HEK293 (cell line): ENCODE data around the gene PODN.

Experiments used
- CTCF ChIA-PET: fragments of 350-600 bp; formaldehyde crosslinking; extraction: SDS; loops from one replicate; lab custom pipeline; 2021; ENCODE audit warnings: antibody characterized with exemption; lab: Yijun Ruan, JAX
- POLR2A ChIA-PET: fragments of 300-600 bp; formaldehyde crosslinking; extraction: SDS; loops from one replicate; lab custom pipeline; 2020; ENCODE audit warnings: antibody characterized with exemption, inconsistent platforms; lab: Yijun Ruan, JAX
- H3K27ac ChIP-seq: fragments of 200-500 bp; sonication (Bioruptor generic); 2 replicates; pipeline ENCODE4 v1.5.1; 2014; ENCODE audit warnings: low read depth, low read length, control low read depth, inconsistent platforms; ENCODE audit errors: extremely low read depth
- H3K36me3 ChIP-seq, 2 experiments: fragments of 200-500 bp in 1 of 2; sonication (Bioruptor generic) in 1 of 2; 1 replicate in 1 of 2; 2 replicates in 1 of 2; pipeline ENCODE4 v1.5.1; 2014 to 2017; ENCODE audit warnings: inconsistent platforms in 2 of 2, low read length in 2 of 2; ENCODE audit not compliant: control insufficient read depth in 2 of 2, insufficient read depth in 1 of 2
- H3K4me1 ChIP-seq: fragments of 200-500 bp; sonication (Bioruptor generic); 2 replicates; pipeline ENCODE4 v1.5.1; 2014; ENCODE audit warnings: mild to moderate bottlenecking, low read length, inconsistent platforms; ENCODE audit not compliant: control insufficient read depth, insufficient read depth
- H3K4me3 ChIP-seq: 2 replicates; pipeline ENCODE4 v1.5.1; 2011; ENCODE audit warnings: low read depth, mild to moderate bottlenecking, control low read depth, low read length, moderate library complexity
- H3K9me3 ChIP-seq: fragments of 200-500 bp; sonication (Bioruptor generic); 2 replicates; pipeline ENCODE4 v1.5.1; 2014; ENCODE audit warnings: low read depth, low read length, inconsistent platforms; ENCODE audit not compliant: control insufficient read depth, insufficient read depth
- GFI1B ChIP-seq: fragments of 450-650 bp; formaldehyde crosslinking; IDR thresholded peaks from 2 replicates; pipeline ENCODE4 v1.5.1; 2016; ENCODE audit warnings: missing biosample characterization, missing genetic modification characterization
- GLIS2 ChIP-seq: fragments of 450-650 bp; formaldehyde crosslinking; IDR thresholded peaks from 2 replicates; pipeline ENCODE4 v1.5.1; 2016; ENCODE audit warnings: missing biosample characterization, missing genetic modification characterization
- KLF8 ChIP-seq: fragments of 450-650 bp; formaldehyde crosslinking; IDR thresholded peaks from 2 replicates; pipeline ENCODE4 v1.5.1; 2016; ENCODE audit warnings: missing biosample characterization, missing genetic modification characterization
- SALL2 ChIP-seq: fragments of 450-650 bp; formaldehyde crosslinking; IDR thresholded peaks from 2 replicates; pipeline ENCODE4 v1.5.0; 2017; ENCODE audit warnings: missing biosample characterization, mild to moderate bottlenecking, missing genetic modification characterization, borderline replicate concordance
- ZBTB20 ChIP-seq: fragments of 450-650 bp; formaldehyde crosslinking; IDR thresholded peaks from 2 replicates; pipeline ENCODE4 v1.5.1; 2016; ENCODE audit warnings: missing biosample characterization, missing genetic modification characterization
- ZNF157 ChIP-seq: fragments of 450-650 bp; formaldehyde crosslinking; IDR thresholded peaks from 2 replicates; pipeline ENCODE4 v1.5.1; 2016; ENCODE audit warnings: missing biosample characterization, missing genetic modification characterization
- ZNF169 ChIP-seq: fragments of 450-650 bp; formaldehyde crosslinking; IDR thresholded peaks from 2 replicates; pipeline ENCODE4 v1.5.1; 2016; ENCODE audit warnings: missing biosample characterization, missing genetic modification characterization
- ZNF2 ChIP-seq: fragments of 450-650 bp; formaldehyde crosslinking; IDR thresholded peaks from 2 replicates; pipeline ENCODE4 v1.5.1; 2016; ENCODE audit warnings: missing biosample characterization, missing genetic modification characterization
- ZNF324 ChIP-seq: fragments of 450-650 bp; formaldehyde crosslinking; IDR thresholded peaks from 2 replicates; pipeline ENCODE4 v1.5.1; 2016; ENCODE audit warnings: missing biosample characterization, missing genetic modification characterization
- ZNF341 ChIP-seq: fragments of 450-650 bp; formaldehyde crosslinking; IDR thresholded peaks from 2 replicates; pipeline ENCODE4; 2016; ENCODE audit warnings: low read depth, missing biosample characterization, missing genetic modification characterization
- ZNF433 ChIP-seq: fragments of 450-650 bp; formaldehyde crosslinking; IDR thresholded peaks from 2 replicates; pipeline ENCODE4 v1.5.1; 2016; ENCODE audit warnings: missing biosample characterization, missing genetic modification characterization, low read depth
- ZNF473 ChIP-seq: fragments of 450-650 bp; formaldehyde crosslinking; IDR thresholded peaks from 2 replicates; pipeline ENCODE4 v1.5.1; 2017; ENCODE audit warnings: missing biosample characterization, missing genetic modification characterization
- ZNF701 ChIP-seq: fragments of 450-650 bp; formaldehyde crosslinking; IDR thresholded peaks from 2 replicates; pipeline ENCODE4 v1.5.1; 2016; ENCODE audit warnings: missing biosample characterization, missing genetic modification characterization
- TF ChIP-seq, protein P1 (sequence below): fragments of 450-650 bp; formaldehyde crosslinking; IDR thresholded peaks from 2 replicates; pipeline ENCODE4 v1.5.1; 2016; ENCODE audit warnings: missing biosample characterization, missing genetic modification characterization, borderline replicate concordance
- TF ChIP-seq, protein P2 (sequence below): fragments of 450-650 bp; formaldehyde crosslinking; IDR thresholded peaks from 2 replicates; pipeline ENCODE4 v1.5.1; 2017; ENCODE audit warnings: missing biosample characterization, missing genetic modification characterization
- TF ChIP-seq, protein P3 (sequence below): fragments of 450-650 bp; formaldehyde crosslinking; IDR thresholded peaks from 2 replicates; pipeline ENCODE4 v1.5.1; 2016; ENCODE audit warnings: missing biosample characterization, missing genetic modification characterization
- TF ChIP-seq, protein P4 (sequence below): fragments of 450-650 bp; formaldehyde crosslinking; IDR thresholded peaks from 2 replicates; pipeline ENCODE4 v1.5.1; 2017; ENCODE audit warnings: missing biosample characterization, missing genetic modification characterization
- TF ChIP-seq, protein P5 (sequence below): fragments of 450-650 bp; formaldehyde crosslinking; IDR thresholded peaks from 2 replicates; pipeline ENCODE4 v1.5.1; 2016; ENCODE audit warnings: missing biosample characterization, missing genetic modification characterization
- TF ChIP-seq, protein P6 (sequence below): fragments of 450-650 bp; formaldehyde crosslinking; IDR thresholded peaks from 2 replicates; pipeline ENCODE4 v1.5.1; 2016; ENCODE audit warnings: missing biosample characterization, missing genetic modification characterization

PODN gene

DNA sequence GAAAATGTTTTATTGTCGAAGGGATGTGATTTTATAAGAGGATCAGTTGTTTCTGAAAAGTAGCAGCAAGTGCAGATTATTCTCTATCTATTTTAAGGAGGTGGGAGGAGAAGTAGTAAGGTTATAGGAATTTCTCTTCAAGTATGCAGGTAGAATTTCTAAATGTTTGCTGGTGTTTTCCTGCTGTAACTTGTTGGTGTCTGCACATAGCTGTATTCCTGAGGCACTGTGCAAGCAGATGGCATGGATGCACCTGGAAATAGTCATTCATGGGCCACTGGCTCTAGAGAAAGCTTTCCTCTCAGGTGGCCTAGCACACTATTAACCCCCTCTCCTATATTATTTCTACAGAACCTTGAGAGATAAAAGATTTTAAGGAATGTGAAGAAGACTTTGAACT lies 30.3 kb upstream of the PODN start:
- Histone ChIP-seq H3K36me3 (peaks cover 0 to 15% of the 10 kb centered on the region in 2 experiments; a peak in 2 of 3 replicates), H3K9me3 (no peaks in the 10 kb centered on the region), H3K27ac (no peak overlapping the region), H3K4me1 (no peaks in the 10 kb centered on the region), H3K4me3 (no peak overlapping the region)
- ChIA-PET CTCF (interaction anchor here (0.7 kb wide), 1 partner anchor 1989 kb away, joined by 3 read pairs; no protein-coding TSS in a partner anchor), POLR2A (no interaction called here)
- TF ChIP-seq ZBTB20 (tag by site-specific recombination): no peak
- no peak for TF ChIP-seq KLF8 (tag by site-specific recombination)
- no peak for TF ChIP-seq ZNF324 (tag by site-specific recombination)
- TF ChIP-seq, protein P1, sequence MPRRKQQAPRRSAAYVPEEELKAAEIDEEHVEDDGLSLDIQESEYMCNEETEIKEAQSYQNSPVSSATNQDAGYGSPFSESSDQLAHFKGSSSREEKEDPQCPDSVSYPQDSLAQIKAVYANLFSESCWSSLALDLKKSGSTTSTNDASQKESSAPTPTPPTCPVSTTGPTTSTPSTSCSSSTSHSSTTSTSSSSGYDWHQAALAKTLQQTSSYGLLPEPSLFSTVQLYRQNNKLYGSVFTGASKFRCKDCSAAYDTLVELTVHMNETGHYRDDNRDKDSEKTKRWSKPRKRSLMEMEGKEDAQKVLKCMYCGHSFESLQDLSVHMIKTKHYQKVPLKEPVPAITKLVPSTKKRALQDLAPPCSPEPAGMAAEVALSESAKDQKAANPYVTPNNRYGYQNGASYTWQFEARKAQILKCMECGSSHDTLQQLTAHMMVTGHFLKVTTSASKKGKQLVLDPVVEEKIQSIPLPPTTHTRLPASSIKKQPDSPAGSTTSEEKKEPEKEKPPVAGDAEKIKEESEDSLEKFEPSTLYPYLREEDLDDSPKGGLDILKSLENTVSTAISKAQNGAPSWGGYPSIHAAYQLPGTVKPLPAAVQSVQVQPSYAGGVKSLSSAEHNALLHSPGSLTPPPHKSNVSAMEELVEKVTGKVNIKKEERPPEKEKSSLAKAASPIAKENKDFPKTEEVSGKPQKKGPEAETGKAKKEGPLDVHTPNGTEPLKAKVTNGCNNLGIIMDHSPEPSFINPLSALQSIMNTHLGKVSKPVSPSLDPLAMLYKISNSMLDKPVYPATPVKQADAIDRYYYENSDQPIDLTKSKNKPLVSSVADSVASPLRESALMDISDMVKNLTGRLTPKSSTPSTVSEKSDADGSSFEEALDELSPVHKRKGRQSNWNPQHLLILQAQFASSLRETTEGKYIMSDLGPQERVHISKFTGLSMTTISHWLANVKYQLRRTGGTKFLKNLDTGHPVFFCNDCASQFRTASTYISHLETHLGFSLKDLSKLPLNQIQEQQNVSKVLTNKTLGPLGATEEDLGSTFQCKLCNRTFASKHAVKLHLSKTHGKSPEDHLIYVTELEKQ (tag by site-specific recombination): no peak
- no peak for TF ChIP-seq ZNF2 (tag by site-specific recombination)
- TF ChIP-seq, protein P2, sequence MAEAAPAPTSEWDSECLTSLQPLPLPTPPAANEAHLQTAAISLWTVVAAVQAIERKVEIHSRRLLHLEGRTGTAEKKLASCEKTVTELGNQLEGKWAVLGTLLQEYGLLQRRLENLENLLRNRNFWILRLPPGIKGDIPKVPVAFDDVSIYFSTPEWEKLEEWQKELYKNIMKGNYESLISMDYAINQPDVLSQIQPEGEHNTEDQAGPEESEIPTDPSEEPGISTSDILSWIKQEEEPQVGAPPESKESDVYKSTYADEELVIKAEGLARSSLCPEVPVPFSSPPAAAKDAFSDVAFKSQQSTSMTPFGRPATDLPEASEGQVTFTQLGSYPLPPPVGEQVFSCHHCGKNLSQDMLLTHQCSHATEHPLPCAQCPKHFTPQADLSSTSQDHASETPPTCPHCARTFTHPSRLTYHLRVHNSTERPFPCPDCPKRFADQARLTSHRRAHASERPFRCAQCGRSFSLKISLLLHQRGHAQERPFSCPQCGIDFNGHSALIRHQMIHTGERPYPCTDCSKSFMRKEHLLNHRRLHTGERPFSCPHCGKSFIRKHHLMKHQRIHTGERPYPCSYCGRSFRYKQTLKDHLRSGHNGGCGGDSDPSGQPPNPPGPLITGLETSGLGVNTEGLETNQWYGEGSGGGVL (tag by site-specific recombination): no peak
- TF ChIP-seq, protein P3, sequence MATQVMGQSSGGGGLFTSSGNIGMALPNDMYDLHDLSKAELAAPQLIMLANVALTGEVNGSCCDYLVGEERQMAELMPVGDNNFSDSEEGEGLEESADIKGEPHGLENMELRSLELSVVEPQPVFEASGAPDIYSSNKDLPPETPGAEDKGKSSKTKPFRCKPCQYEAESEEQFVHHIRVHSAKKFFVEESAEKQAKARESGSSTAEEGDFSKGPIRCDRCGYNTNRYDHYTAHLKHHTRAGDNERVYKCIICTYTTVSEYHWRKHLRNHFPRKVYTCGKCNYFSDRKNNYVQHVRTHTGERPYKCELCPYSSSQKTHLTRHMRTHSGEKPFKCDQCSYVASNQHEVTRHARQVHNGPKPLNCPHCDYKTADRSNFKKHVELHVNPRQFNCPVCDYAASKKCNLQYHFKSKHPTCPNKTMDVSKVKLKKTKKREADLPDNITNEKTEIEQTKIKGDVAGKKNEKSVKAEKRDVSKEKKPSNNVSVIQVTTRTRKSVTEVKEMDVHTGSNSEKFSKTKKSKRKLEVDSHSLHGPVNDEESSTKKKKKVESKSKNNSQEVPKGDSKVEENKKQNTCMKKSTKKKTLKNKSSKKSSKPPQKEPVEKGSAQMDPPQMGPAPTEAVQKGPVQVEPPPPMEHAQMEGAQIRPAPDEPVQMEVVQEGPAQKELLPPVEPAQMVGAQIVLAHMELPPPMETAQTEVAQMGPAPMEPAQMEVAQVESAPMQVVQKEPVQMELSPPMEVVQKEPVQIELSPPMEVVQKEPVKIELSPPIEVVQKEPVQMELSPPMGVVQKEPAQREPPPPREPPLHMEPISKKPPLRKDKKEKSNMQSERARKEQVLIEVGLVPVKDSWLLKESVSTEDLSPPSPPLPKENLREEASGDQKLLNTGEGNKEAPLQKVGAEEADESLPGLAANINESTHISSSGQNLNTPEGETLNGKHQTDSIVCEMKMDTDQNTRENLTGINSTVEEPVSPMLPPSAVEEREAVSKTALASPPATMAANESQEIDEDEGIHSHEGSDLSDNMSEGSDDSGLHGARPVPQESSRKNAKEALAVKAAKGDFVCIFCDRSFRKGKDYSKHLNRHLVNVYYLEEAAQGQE (tag by site-specific recombination): no peak
- TF ChIP-seq, protein P4, sequence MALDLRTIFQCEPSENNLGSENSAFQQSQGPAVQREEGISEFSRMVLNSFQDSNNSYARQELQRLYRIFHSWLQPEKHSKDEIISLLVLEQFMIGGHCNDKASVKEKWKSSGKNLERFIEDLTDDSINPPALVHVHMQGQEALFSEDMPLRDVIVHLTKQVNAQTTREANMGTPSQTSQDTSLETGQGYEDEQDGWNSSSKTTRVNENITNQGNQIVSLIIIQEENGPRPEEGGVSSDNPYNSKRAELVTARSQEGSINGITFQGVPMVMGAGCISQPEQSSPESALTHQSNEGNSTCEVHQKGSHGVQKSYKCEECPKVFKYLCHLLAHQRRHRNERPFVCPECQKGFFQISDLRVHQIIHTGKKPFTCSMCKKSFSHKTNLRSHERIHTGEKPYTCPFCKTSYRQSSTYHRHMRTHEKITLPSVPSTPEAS (tag by site-specific recombination): no peak
- no peak for TF ChIP-seq ZNF169

DNA sequence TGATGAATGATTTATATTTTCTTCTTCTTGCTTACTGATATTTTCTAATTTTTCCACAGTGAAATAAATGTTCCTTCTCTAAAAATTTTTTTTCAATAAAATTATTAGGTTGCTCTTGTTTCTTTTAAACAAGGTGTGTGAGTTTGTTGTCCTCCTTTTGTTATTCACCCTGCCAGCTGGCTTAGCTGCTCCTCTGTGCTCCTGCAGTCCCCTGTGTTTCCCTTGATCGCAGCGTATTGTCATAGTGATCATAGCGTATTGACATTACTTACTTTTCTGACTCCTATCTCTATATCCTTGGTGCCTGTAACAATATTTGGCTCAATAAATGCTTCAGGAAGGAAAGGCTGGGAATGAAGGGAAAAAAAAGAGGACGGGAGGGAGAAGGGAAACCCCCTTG lies 24.9 kb upstream of the PODN start:
- no peak overlapping the region for H3K4me3 ChIP-seq
- ChIA-PET CTCF (interaction anchor here (0.6 to 0.7 kb wide), 2 partner anchors 97 to 159 kb away, joined by 3 to 7 read pairs; no protein-coding TSS in a partner anchor), POLR2A (no interaction called here)
- H3K4me1 ChIP-seq: no peaks in the 10 kb centered on the region
- H3K27ac ChIP-seq: no peak overlapping the region
- no peaks in the 10 kb centered on the region for H3K9me3 ChIP-seq
- H3K36me3 ChIP-seq: peaks cover 0 to 25% of the 10 kb centered on the region in 2 experiments; a peak in 2 of 3 replicates
- no peak for TF ChIP-seq ZNF433 (tag by site-specific recombination)
- TF ChIP-seq GFI1B (tag by site-specific recombination): no peak
- TF ChIP-seq GLIS2: no peak
- no peak for TF ChIP-seq ZNF341
- TF ChIP-seq, protein P5, sequence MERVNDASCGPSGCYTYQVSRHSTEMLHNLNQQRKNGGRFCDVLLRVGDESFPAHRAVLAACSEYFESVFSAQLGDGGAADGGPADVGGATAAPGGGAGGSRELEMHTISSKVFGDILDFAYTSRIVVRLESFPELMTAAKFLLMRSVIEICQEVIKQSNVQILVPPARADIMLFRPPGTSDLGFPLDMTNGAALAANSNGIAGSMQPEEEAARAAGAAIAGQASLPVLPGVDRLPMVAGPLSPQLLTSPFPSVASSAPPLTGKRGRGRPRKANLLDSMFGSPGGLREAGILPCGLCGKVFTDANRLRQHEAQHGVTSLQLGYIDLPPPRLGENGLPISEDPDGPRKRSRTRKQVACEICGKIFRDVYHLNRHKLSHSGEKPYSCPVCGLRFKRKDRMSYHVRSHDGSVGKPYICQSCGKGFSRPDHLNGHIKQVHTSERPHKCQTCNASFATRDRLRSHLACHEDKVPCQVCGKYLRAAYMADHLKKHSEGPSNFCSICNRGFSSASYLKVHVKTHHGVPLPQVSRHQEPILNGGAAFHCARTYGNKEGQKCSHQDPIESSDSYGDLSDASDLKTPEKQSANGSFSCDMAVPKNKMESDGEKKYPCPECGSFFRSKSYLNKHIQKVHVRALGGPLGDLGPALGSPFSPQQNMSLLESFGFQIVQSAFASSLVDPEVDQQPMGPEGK (tag by site-specific recombination): no peak
- TF ChIP-seq ZNF157 (tag by site-specific recombination): no peak
- no peak for TF ChIP-seq SALL2
- TF ChIP-seq, protein P6, sequence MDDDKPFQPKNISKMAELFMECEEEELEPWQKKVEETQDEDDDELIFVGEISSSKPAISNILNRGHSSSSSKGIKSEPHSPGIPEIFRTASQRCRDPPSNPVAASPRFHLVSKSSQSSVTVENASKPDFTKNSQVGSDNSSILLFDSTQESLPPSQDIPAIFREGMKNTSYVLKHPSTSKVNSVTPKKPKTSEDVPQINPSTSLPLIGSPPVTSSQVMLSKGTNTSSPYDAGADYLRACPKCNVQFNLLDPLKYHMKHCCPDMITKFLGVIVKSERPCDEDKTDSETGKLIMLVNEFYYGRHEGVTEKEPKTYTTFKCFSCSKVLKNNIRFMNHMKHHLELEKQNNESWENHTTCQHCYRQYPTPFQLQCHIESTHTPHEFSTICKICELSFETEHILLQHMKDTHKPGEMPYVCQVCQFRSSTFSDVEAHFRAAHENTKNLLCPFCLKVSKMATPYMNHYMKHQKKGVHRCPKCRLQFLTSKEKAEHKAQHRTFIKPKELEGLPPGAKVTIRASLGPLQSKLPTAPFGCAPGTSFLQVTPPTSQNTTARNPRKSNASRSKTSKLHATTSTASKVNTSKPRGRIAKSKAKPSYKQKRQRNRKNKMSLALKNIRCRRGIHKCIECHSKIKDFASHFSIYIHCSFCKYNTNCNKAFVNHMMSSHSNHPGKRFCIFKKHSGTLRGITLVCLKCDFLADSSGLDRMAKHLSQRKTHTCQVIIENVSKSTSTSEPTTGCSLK (tag by site-specific recombination): no peak
- TF ChIP-seq ZNF473 (tag by site-specific recombination): no peak
- no peak for TF ChIP-seq ZNF701 (tag by site-specific recombination)
